ENCODE data around the gene ADCY5. TPM values are rescaled to one million over a fixed set of nuclear protein-coding genes. Genes with fewer than 3 reads are reported as not detected.

ADCY5 gene
- total RNA-seq, 3 donors from 2014 or later = 0.05 to 0.13 TPM; not detected in 1

DNA sequence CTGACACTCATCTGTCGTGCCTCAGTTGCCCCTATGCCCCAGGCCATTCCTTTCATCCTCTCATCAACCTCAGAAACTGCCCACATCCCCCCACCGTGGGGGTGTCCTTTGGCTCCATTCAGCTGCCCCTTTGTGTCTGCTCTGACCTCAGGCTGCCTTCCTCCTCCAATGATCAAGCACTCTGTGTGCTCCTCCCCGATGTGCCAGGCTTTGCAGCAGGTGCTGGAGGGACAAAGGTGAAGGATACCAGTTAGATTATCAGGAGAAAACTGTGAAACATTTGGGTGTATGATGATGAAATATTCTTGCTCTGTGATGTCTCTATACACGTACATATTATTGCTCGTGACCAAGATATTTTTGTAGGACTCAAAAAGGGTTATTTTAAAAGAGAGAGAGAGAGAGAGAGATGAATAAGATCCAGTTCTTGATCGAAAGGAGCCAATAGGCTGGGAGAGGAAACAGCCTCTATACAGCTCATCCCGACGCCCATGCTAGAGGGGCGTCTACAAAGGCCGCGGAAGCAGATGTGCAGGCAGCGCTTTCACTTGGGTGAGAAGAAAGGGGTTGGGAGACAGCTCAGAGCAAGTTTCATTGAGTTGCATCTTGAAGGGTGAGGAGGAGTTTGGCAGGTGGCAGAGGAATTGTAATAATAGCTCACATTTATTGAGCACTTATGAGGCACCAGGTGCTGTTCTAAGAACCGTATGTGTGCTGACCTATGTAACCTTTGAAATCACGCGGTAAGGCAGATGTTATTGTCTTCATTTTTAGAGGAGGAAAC lies 28.3 kb upstream of the ADCY5 start:
- ATAC-seq (no peak), DNase-seq (no peak)
- H3K36me3 Mint-ChIP-seq (ENCODE audit: insufficient read depth) = no peaks in the 10 kb centered on the region
- no peaks in the 10 kb centered on the region for H3K4me1 Mint-ChIP-seq (ENCODE audit: low read depth)
- H3K4me3 Mint-ChIP-seq = no peak overlapping the region
- H3K9me3 Mint-ChIP-seq = no peaks in the 10 kb centered on the region
- H3K27me3 Mint-ChIP-seq (ENCODE audit: low read depth) = peaks cover 22% of the 10 kb centered on the region

DNA sequence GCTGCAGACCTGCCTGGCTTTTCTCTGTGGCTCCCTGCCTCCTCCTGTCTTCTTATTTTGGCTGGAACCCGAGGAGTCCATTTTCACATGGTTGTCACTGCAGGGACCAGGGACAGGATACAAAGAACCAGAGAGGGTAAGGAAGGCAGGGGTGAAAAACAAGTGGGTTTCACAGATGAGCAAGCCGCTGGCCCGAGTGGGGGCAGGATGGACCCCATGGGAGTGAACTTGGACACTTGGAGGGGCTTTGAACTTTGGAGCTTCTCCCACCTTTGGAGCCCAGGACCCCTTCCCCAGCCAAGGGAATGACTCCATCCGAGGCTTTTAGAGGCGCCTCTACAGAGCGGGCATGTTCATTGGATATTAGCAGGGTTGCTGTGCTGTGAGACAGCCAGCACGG lies 26.9 kb upstream of the ADCY5 start:
- Mint-ChIP-seq H3K4me1 (ENCODE audit: low read depth) (no peaks in the 10 kb centered on the region), H3K36me3 (ENCODE audit: insufficient read depth) (no peaks in the 10 kb centered on the region), H3K4me3 (no peak overlapping the region), H3K27me3 (ENCODE audit: low read depth) (peaks cover 21% of the 10 kb centered on the region), H3K9me3 (no peaks in the 10 kb centered on the region)
- ATAC-seq (no peak), DNase-seq (no peak)

DNA sequence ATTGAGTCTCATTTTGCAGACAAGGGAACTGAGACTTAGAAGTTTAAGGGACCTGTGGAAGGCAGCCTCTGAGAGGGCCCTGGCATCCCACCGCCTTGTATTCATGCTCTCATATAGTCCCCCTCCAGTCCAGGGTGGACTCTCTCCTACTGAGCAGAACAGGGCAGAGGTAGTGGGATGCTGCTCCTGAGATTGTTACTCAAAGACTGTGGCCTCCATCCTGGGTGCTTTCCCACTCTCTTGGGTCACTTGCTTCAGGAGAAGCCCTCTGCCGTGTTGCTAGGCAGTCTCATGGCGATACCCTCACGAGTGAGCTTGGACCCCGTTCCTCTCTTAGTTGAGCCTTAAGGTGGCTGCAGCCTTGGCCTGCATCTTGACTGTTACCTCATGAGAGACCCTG lies 22.2 kb upstream of the ADCY5 start:
- Mint-ChIP-seq H3K4me1 (ENCODE audit: low read depth) (no peaks in the 10 kb centered on the region), H3K9me3 (no peaks in the 10 kb centered on the region), H3K27me3 (ENCODE audit: low read depth) (peaks cover 11% of the 10 kb centered on the region), H3K4me3 (no peak overlapping the region), H3K36me3 (ENCODE audit: insufficient read depth) (no peaks in the 10 kb centered on the region)
- DNase-seq (no peak), ATAC-seq (no peak)

DNA sequence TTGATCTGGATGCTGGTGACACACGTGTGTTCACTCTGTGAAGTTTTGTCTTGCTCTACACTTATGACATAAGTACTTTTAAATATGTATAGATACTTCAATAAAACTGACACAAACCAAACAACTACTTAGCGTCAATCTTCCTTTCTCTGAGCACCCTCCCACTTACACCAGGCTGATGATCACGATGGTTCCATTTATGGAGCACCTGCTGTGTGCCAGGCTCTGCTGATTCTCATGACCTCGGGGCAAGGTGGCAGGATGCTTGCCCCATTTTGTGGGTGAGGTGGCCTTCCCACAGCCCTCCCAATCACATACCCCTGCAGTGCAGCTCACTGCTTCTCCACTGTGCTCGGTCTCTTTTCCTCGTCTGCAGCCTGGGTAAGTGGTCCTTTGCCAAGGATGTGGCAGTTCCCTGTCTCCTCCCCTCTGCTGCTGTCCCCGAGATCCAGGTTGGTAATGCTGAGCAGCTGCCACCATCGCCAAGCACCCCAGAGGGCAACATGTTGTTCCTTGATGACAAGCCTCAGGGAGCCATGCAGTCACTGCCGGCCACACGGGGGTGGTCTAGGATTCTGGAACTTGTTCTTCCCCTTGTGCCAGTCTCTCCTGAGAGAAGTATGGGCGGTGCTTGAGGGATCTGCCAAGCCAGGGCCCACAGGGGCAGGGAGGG lies 20.6 kb upstream of the ADCY5 start:
- DNase-seq = no peak
- Mint-ChIP-seq H3K4me3 (no peak overlapping the region), H3K4me1 (ENCODE audit: low read depth) (no peaks in the 10 kb centered on the region), H3K36me3 (ENCODE audit: insufficient read depth) (no peaks in the 10 kb centered on the region), H3K9me3 (no peaks in the 10 kb centered on the region), H3K27me3 (ENCODE audit: low read depth) (peaks cover 14% of the 10 kb centered on the region)
- ATAC-seq = no peak

DNA sequence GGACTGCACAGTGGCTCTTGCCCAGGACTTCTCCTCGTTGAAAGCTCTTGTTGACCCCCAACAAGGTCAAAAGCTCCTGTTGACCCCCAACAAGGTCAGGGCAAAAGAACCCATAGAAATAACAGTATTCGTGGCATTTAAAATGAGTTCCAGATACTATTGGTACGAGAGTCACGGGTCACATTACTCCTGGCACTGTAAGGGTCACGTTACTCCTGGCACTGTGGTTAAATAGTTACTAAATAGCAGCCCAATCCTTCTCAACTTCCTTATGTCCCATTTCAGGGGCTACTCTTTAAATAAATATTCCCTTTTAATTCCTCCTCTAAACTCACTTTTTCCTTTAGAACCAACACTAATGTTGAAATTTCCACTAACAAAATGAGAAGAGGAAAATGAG lies 18.2 kb upstream of the ADCY5 start:
- peaks cover 14% of the 10 kb centered on the region for H3K27me3 Mint-ChIP-seq (ENCODE audit: low read depth)
- no peaks in the 10 kb centered on the region for H3K9me3 Mint-ChIP-seq
- DNase-seq (no peak), ATAC-seq (no peak)
- H3K36me3 Mint-ChIP-seq (ENCODE audit: insufficient read depth) = no peaks in the 10 kb centered on the region
- no peak overlapping the region for H3K4me3 Mint-ChIP-seq
- no peaks in the 10 kb centered on the region for H3K4me1 Mint-ChIP-seq (ENCODE audit: low read depth)

DNA sequence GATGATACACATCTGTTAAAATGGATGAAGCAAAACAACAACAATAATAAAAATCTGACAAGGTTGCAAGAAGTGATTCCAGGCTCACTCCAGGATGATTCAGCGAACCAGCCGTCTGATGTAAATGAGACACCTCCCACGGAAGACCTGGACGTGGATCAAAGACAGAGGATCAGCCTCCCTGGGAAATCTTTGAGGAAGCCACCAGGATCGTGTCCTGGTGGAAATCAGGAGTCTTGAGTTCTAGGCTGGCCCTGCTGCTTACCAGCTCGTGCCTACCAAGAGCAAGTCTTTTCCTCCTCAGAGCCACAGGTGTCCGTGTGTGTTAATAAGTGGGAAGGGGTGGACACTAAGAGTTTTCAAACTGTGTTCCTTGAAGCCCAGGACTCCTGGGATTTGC lies 15.3 kb upstream of the ADCY5 start:
- H3K27me3 Mint-ChIP-seq (ENCODE audit: low read depth) = peaks cover 24% of the 10 kb centered on the region
- H3K4me3 Mint-ChIP-seq = no peak overlapping the region
- H3K9me3 Mint-ChIP-seq = no peaks in the 10 kb centered on the region
- ATAC-seq = no peak
- DNase-seq = no peak
- no peaks in the 10 kb centered on the region for H3K36me3 Mint-ChIP-seq (ENCODE audit: insufficient read depth)
- H3K4me1 Mint-ChIP-seq (ENCODE audit: low read depth) = no peaks in the 10 kb centered on the region

DNA sequence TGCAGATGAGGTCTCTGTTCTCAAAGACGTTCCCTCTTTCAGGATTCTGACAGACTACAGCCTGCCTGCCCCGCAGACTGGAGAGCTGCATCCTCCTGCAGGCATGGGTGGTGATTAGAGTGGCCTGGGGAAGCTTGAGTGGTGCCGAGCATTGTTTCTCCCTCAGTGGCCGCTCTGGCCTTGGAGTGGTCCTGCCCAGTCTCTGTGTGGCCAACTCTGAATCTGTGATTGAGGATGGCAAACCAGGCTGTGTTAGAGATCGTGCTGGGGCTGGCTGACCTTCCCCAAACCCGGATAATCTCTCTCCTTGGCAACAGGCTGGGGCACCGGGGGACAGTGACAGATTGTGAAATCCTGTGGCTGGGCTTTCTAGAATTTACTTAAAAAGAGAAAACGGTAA lies 11.0 kb upstream of the ADCY5 start:
- DNase-seq = no peak
- H3K27me3 Mint-ChIP-seq (ENCODE audit: low read depth) = peaks cover 32% of the 10 kb centered on the region
- no peak for ATAC-seq
- no peaks in the 10 kb centered on the region for H3K36me3 Mint-ChIP-seq (ENCODE audit: insufficient read depth)
- no peaks in the 10 kb centered on the region for H3K4me1 Mint-ChIP-seq (ENCODE audit: low read depth)
- H3K4me3 Mint-ChIP-seq = no peak overlapping the region
- no peaks in the 10 kb centered on the region for H3K9me3 Mint-ChIP-seq

DNA sequence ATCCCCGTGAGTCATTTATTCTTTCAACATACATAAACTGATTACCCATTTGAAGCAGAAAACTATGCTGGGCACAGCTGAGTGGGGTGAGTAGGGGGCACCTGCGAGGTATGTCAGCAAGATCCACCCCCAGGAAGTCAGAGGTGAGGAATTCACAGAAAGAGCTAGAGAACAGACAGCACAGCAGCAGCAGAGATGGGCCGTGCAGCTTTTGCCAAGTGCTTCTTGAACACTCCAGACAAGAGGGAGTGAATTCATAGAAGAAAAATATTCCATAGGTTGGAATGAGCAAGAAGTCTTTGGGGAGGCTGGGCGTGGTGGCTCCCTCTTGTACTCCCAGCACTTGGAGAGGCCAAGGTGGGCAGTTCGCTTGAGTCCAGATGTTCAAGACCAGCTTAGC lies 9.4 kb upstream of the ADCY5 start:
- Mint-ChIP-seq H3K36me3 (ENCODE audit: insufficient read depth) (no peaks in the 10 kb centered on the region), H3K4me1 (ENCODE audit: low read depth) (no peaks in the 10 kb centered on the region), H3K27me3 (ENCODE audit: low read depth) (peaks cover 43% of the 10 kb centered on the region), H3K4me3 (no peak overlapping the region), H3K9me3 (no peaks in the 10 kb centered on the region)
- DNase-seq (no peak), ATAC-seq (no peak)

DNA sequence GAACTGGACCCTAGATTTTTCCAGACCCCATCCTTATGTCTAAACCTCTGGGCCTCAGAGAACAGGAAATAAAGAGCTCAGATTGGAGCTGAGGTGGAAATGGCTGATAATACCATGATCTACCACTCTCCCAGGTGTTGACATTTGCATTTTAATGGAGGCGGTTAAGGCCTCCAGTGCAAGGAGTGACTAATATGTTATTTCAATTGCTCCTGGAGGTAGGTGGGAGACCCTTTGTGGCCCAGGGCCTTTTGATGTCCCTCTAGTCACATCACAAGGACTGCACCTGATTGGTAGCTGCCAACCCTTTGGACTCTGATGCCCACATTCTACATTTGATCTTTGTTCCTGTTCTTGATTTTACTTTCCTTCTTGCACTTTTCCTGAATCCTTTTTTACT lies 9.0 kb upstream of the ADCY5 start:
- no peaks in the 10 kb centered on the region for H3K4me1 Mint-ChIP-seq (ENCODE audit: low read depth)
- peaks cover 43% of the 10 kb centered on the region for H3K27me3 Mint-ChIP-seq (ENCODE audit: low read depth)
- ATAC-seq (no peak), DNase-seq (no peak)
- no peak overlapping the region for H3K4me3 Mint-ChIP-seq
- H3K9me3 Mint-ChIP-seq = no peaks in the 10 kb centered on the region
- no peaks in the 10 kb centered on the region for H3K36me3 Mint-ChIP-seq (ENCODE audit: insufficient read depth)

DNA sequence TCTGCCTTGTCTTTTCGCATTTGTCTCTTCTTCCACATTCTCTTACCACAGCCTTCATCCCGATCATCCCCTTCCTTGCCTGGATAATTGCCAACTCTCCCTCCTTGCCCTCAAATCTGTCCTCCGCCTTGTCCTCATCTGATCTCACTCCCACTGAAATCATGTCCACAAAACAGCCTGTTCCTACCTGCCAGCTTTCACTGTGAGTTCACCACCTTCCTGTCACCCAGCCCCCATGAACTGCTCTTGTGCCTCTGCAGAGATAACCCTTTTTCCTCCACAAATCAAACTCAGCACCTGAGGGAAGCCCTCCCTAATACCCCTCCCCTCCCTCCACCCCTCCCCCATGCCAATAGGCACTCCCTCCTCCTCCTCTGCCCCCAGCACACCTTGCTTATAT lies 4.8 kb upstream of the ADCY5 start:
- DNase-seq = no peak
- no peak for ATAC-seq
- H3K36me3 Mint-ChIP-seq (ENCODE audit: insufficient read depth) = no peaks in the 10 kb centered on the region
- peaks cover 45% of the 10 kb centered on the region for H3K27me3 Mint-ChIP-seq (ENCODE audit: low read depth)
- H3K9me3 Mint-ChIP-seq = no peaks in the 10 kb centered on the region
- no peak overlapping the region for H3K4me3 Mint-ChIP-seq
- H3K4me1 Mint-ChIP-seq (ENCODE audit: low read depth) = peaks cover 2% of the 10 kb centered on the region

DNA sequence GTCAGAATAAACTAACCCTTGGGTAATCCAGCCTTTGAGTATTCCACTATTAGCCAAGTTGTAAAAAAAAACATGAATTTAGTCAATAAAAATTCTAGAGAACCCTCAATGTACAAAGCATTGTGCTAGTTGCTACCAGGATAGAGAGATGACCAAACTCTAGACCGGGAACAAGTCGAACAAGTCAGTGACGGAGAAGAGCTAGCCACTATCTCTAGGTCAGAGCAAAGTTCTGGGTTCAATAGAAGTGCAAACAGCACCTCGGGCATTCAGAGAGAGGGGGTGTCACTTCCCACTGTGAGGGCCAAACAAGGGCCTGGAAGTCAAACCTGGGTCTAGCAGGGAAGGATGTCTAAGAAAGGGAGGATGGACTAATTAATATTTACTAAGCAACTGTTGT lies 2.3 kb upstream of the ADCY5 start:
- no peak overlapping the region for H3K4me3 Mint-ChIP-seq

DNA sequence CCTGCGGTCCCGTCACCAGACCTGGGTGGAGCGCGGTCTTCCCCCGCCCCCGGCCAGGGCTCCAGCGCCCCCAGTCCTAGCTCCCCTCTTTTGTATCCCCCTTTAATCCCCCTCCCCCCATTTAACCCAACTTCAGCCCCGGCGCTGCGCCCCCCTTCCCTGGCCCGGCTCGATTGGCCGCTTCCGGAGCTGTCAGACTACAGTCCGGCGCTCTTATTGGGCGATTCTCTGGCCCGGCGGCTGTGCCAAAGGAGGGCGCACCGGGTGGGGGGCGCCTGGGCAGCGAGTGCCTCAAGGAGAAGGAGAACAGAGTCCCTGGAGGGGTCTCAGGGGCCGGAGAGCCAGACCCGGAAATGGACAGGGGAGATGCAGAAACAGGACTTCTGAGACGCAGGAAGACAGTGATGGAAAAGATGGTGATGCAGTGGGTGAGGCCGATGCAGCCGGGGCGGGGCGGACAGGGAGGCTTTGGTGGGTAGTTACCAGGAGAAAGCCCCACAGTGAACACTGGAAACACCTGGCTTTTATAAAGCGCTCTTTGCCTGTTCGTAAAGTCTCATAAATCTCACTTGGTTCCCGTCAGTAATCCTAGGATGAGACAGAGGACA lies 1.2 kb upstream of the ADCY5 start:
- ATAC-seq (no peak), DNase-seq (no peak)
- Mint-ChIP-seq H3K36me3 (ENCODE audit: insufficient read depth) (no peaks in the 10 kb centered on the region), H3K27me3 (ENCODE audit: low read depth) (peaks cover 52% of the 10 kb centered on the region), H3K4me3 (peak overlapping the region; percentile 42), H3K4me1 (ENCODE audit: low read depth) (peaks cover 2% of the 10 kb centered on the region), H3K9me3 (no peaks in the 10 kb centered on the region)

More for the DNA sequence above, 2.3 kb upstream of the ADCY5 start:
- Mint-ChIP-seq H3K27me3 (ENCODE audit: low read depth) (peaks cover 43% of the 10 kb centered on the region), H3K4me1 (ENCODE audit: low read depth) (peaks cover 2% of the 10 kb centered on the region), H3K9me3 (no peaks in the 10 kb centered on the region), H3K36me3 (ENCODE audit: insufficient read depth) (no peaks in the 10 kb centered on the region)
- no peak for DNase-seq
- ATAC-seq = no peak

DNA sequence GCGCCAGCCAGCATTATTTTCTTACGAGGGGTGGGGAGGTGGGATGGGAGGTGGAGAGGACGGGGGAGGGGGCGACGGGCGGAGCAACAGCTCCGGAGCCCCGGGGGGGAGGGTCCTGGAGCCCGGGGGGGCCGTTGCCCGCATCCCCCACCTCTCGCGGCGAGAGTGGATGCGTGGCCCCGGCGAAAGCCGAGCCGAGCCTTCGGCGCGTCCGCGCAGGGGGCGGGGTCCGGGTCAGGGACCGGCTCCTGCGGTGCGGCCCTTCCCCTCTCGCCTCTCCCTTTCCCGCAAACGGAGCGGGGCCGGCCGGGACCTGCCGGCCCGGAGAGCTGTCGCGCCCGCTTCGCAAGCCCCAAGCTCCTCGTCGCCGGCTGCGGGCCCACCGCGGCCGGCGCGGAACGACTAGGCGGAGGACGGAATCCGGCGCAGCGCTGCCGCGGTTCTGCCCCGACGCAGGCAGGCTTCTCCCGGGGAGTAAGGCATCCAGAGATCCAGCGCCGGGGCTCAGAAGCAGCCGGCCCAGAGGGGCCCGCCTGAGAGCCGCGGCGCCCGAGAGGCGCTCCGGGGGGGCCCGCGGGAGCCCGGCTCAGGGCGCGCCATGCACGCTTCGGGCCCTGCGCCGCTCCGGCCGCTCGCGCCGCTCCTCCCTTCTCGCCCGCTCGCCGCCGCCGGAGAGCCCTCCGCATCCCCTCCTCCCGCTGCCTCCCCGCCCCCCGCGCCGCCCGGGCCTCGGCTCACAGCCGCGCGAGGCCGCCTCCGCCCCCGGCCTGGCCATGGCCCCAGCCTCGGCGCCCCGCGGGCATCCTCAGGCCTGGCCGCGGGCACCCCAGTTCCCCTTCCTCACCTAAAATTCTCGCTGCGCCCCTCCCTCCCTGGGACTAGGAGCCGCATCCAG lies 459 bp upstream of the ADCY5 start:
- ATAC-seq = peak; percentile 40 to 51
- no peak overlapping the region for H3K4me3 Mint-ChIP-seq
- H3K27me3 Mint-ChIP-seq (ENCODE audit: low read depth) = peaks cover 50% of the 10 kb centered on the region
- H3K9me3 Mint-ChIP-seq = no peaks in the 10 kb centered on the region
- peaks cover 2% of the 10 kb centered on the region for H3K4me1 Mint-ChIP-seq (ENCODE audit: low read depth)
- H3K36me3 Mint-ChIP-seq (ENCODE audit: insufficient read depth) = no peaks in the 10 kb centered on the region
- DNase-seq = no peak

All from activated T-cell treated with anti-CD3 and anti-CD28 coated beads, Interleukin-2, amount 50 U/mL, for 4 hours (primary cell).